PC-9 (cell line): ENCODE measurements around the gene ZNF688. TPM values are rescaled to one million over a fixed set of nuclear protein-coding genes. Genes with fewer than 3 reads are reported as not detected.
"Not testable (repeated sequence)": the region's sequence is repeated elsewhere in the genome, so short reads cannot be mapped to it uniquely, and the experiment has no call there.

ENCODE experiments used
- BruUV-seq: library from RNA; stranded (reverse); fragments of 400-500 nt; replicated peaks from 2 replicates; lab custom pipeline; 2021; lab: Mats Ljungman, UMichigan
- CTCF ChIA-PET: fragments of 300-600 bp; sonication (Branson Sonifier 250); formaldehyde crosslinking; loops from one replicate; lab custom pipeline; 2022; ENCODE audit warnings: antibody characterized with exemption; lab: Charles Lee
- POLR2A ChIA-PET: fragments of 300-600 bp; sonication (Branson Sonifier 250); formaldehyde crosslinking; loops from one replicate; lab custom pipeline; 2022; ENCODE audit warnings: antibody characterized with exemption; ENCODE audit not compliant: unreplicated experiment; lab: Charles Lee
- DNase-seq, 2 experiments: peaks; one replicate each; pipeline versions ENCODE4 v3.0.0 to v3.0.0-alpha.2; 2015 to 2022; ENCODE audit warnings: mixed read lengths in 1 of 2
- H2AFZ ChIP-seq: fragments of 200-600 bp; sonication (generic); 2 replicates; pipeline ENCODE4 v1.8.1; 2017; ENCODE audit warnings: antibody characterized with exemption
- H3F3A ChIP-seq: fragments of 200-600 bp; sonication (generic); 2 replicates; pipeline ENCODE4 v1.8.1; 2017; ENCODE audit warnings: antibody characterized with exemption, mild to moderate bottlenecking, low read depth; ENCODE audit not compliant: insufficient read depth
- H3K27ac ChIP-seq: fragments of 200-600 bp; sonication (generic); 2 replicates; pipeline ENCODE4 v1.6.1; 2016; ENCODE audit warnings: mixed run types
- H3K27me3 ChIP-seq: fragments of 200-600 bp; sonication (generic); 2 replicates; pipeline ENCODE4 v1.6.1; 2016; ENCODE audit warnings: low read depth, mixed run types; ENCODE audit not compliant: insufficient read depth
- H3K36me3 ChIP-seq: fragments of 200-600 bp; sonication (generic); 2 replicates; pipeline ENCODE4 v1.6.1; 2016; ENCODE audit warnings: low read depth, mixed run types
- H3K4me1 ChIP-seq: fragments of 200-600 bp; sonication (generic); replicated peaks from 2 replicates; pipeline ENCODE4 v1.6.1; 2016; ENCODE audit warnings: mixed run types; ENCODE audit not compliant: insufficient read depth
- H3K4me2 ChIP-seq: fragments of 200-600 bp; sonication (generic); 2 replicates; pipeline ENCODE4 v1.6.1; 2017; ENCODE audit warnings: mixed run types
- H3K4me3 ChIP-seq: fragments of 200-600 bp; sonication (generic); 2 replicates; pipeline ENCODE4 v1.6.1; 2016; ENCODE audit warnings: mixed run types
- H3K79me2 ChIP-seq: fragments of 200-600 bp; sonication (generic); 2 replicates; pipeline ENCODE4 v1.6.1; 2017; ENCODE audit warnings: low read depth, mixed run types
- H3K9me2 ChIP-seq: fragments of 200-600 bp; sonication (generic); 2 replicates; pipeline ENCODE4 v1.8.1; 2017; ENCODE audit warnings: mild to moderate bottlenecking; ENCODE audit not compliant: insufficient read depth
- H3K9me3 ChIP-seq: fragments of 200-600 bp; sonication (generic); 2 replicates; pipeline ENCODE4 v1.8.1; 2016; ENCODE audit warnings: low read depth; ENCODE audit not compliant: insufficient read depth
- H4K20me1 ChIP-seq: fragments of 200-600 bp; sonication (generic); 2 replicates; pipeline ENCODE4 v1.8.1; 2017; ENCODE audit not compliant: insufficient read depth
- EZH2 ChIP-seq: fragments of 200-600 bp; sonication (generic); IDR thresholded peaks from 2 replicates; pipeline ENCODE4 v1.8.0; 2017; ENCODE audit warnings: antibody characterized with exemption, low read depth
- intact Hi-C: fragments of 100-400 bp; cut with micrococcal nuclease; formaldehyde crosslinking; loops from one replicate; pipeline ENCODE4 v1.10.0; 2022; ENCODE audit not compliant: unreplicated experiment
- total RNA-seq: library from RNA; stranded (reverse); gene quantifications from 2 replicates; pipeline ENCODE4 v1.2.3, GENCODE V29; 2021
- TF ChIP-seq, protein P1 (sequence below): fragments of 200-600 bp; sonication (generic); conservative IDR thresholded peaks from 2 replicates; pipeline ENCODE4 v1.6.1; 2017; ENCODE audit warnings: mixed run types, antibody characterized with exemption, mild to moderate bottlenecking, moderate library complexity

ZNF688 gene
- total RNA-seq, 1 experiment from 2014 or later, result 13.1 TPM

DNA sequence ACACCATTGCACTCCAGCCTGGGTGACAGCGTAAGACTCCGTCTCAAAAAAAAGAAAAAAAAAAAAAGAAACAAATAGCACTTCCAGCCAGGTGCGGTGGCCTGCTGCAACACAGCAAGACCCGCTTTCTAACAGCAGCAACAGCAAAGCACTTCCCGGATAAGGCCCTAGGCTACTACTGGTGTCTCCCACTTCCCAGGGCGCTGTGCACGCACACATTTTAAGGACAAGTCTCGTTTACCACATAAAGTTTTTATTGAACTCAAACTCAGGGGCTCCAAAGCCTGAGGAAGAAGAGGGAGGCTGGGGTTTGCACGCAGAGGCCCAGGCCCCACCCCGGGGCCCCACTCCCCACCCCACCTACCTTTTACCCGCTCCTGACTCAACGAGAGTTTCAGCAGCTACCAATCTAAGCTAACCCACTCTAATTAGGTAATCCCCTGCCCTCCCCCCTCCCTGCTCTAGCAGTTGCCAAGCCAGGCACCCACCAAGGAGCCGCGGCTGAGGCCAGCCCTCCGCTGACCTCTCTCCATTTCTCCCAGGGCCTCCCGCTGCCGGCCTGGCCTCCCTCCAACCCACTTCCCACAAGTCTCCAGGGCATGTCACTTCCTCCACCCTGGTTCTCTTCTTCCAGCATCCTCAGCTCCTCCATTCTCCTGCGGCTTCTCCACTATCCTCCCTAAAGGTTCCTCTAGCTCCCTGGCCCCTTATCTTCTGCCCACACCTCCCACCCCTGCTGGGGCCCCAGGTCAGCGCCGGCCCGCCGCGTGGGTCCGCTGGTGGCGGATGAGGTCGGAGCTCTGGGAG, 47.5 kb downstream of the ZNF688 start:
- Histone ChIP-seq H3K79me2 (peaks cover 7% of the 10 kb centered on the region; the same call in 1 of the 2 replicates), H3K27me3 (no peaks in the 10 kb centered on the region), H4K20me1 (no peaks in the 10 kb centered on the region), H3F3A (peaks cover 27% of the 10 kb centered on the region), H3K9me2 (no peaks in the 10 kb centered on the region), H3K4me1 (peaks cover 17% of the 10 kb centered on the region), H3K4me3 (no peak overlapping the region), H3K36me3 (no peaks in the 10 kb centered on the region), H3K4me2 (no peak overlapping the region), H3K9me3 (no peaks in the 10 kb centered on the region), H3K27ac (no peak overlapping the region), H2AFZ (no peak overlapping the region)
- CTCF ChIA-PET, result no interaction called here
- DNase-seq, result no peak
- BruUV-seq, result no TSS peak
- TF ChIP-seq, protein P1, sequence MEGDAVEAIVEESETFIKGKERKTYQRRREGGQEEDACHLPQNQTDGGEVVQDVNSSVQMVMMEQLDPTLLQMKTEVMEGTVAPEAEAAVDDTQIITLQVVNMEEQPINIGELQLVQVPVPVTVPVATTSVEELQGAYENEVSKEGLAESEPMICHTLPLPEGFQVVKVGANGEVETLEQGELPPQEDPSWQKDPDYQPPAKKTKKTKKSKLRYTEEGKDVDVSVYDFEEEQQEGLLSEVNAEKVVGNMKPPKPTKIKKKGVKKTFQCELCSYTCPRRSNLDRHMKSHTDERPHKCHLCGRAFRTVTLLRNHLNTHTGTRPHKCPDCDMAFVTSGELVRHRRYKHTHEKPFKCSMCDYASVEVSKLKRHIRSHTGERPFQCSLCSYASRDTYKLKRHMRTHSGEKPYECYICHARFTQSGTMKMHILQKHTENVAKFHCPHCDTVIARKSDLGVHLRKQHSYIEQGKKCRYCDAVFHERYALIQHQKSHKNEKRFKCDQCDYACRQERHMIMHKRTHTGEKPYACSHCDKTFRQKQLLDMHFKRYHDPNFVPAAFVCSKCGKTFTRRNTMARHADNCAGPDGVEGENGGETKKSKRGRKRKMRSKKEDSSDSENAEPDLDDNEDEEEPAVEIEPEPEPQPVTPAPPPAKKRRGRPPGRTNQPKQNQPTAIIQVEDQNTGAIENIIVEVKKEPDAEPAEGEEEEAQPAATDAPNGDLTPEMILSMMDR, result no peak
- TF ChIP-seq EZH2, result no peak
- intact Hi-C loops, result no loop called here
- POLR2A ChIA-PET, result interaction anchor here (0.6 kb wide), 2 partner anchors 11 to 1056 kb away, joined by 12 to 14 read pairs; no protein-coding TSS in a partner anchor

- intact Hi-C loops, BruUV-seq, H3K4me1 ChIP-seq, H3K79me2 ChIP-seq, H3K27me3 ChIP-seq, H3K9me2 ChIP-seq, H3K4me3 ChIP-seq, H4K20me1 ChIP-seq, DNase-seq, H3K36me3 ChIP-seq, H2AFZ ChIP-seq, H3K27ac ChIP-seq, H3K4me2 ChIP-seq, H3K9me3 ChIP-seq: not testable (repeated sequence)
- ChIA-PET CTCF (interaction anchor here (0.6 kb wide), 1 partner anchor 18 kb away, joined by 5 read pairs; no protein-coding TSS in a partner anchor), POLR2A (interaction anchor here (0.6 kb wide), 2 partner anchors 46 to 56 kb away, joined by 3 to 4 read pairs; no protein-coding TSS in a partner anchor)
- H3F3A ChIP-seq, result peaks cover 16% of the 10 kb centered on the region
Measured at GRCh38 chr16:30522702-30523463, 48.6 kb downstream of the ZNF688 start.

DNA sequence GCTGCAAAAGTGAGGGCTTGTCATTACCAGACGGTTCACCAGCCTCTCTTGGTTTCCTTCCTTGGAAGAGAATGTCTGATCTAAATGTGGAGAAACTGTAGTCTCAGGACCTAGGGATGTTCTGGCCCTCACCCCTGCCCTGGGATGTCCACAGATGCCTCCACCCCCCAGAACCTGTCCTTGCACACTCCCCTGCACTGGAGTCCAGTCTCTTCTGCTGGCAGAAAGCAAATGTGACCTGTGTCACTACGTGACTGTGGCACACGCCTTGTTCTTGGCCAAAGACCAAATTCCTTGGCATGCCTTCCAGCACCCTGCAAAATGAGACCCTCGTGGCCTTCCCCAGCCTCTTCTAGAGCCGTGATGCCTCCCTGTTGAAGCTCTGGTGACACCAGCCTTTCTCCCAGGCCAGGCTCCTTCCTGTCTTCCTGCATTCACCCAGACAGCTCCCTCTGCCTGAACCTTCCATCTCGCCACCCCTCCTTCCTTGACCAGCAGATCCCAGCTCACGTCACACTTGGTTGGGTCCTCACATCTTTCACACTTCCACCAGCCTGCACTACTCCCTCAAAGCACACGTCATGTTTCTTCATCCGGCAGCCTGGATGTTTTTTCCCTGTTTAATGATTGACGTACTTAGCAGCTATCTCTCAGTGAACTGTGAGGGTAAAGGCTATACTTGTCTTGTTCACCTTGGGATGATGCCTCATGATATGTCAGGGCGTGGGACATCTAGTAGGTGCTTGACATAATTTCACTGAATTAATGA, 49.5 kb downstream of the ZNF688 start:
- CTCF ChIA-PET, result no interaction called here
- DNase-seq, result no peak

More for the DNA sequence above, 49.5 kb downstream of the ZNF688 start:
- no peaks in the 10 kb centered on the region for H3K9me2 ChIP-seq
- H3K4me3 ChIP-seq, result no peak overlapping the region
- intact Hi-C loops, result no loop called here
- no peaks in the 10 kb centered on the region for H3K9me3 ChIP-seq
- H2AFZ ChIP-seq, result no peak overlapping the region
- 0 out of 2 replicates have a peak, but pooled peaks cover 3% of the 10 kb centered on the region for H3K4me1 ChIP-seq
- BruUV-seq, result no TSS peak
- TF ChIP-seq EZH2, result no peak
- TF ChIP-seq, protein P1, result no peak
- H3K4me2 ChIP-seq, result no peak overlapping the region
- POLR2A ChIA-PET, result interaction anchor here (0.6 kb wide), 1 partner anchor 46 kb away, joined by 3 read pairs; no protein-coding TSS in a partner anchor
- H3K36me3 ChIP-seq, result no peaks in the 10 kb centered on the region
- H3K79me2 ChIP-seq, result peaks cover 6% of the 10 kb centered on the region; the same call in 1 of the 2 replicates
- H3K27ac ChIP-seq, result no peak overlapping the region
- no peaks in the 10 kb centered on the region for H4K20me1 ChIP-seq
- H3K27me3 ChIP-seq, result 0 out of 2 replicates have a peak, but pooled peaks cover 5% of the 10 kb centered on the region
- H3F3A ChIP-seq, result 0 out of 2 replicates have a peak, but pooled peaks cover 11% of the 10 kb centered on the region
